ENCODE measurements around the gene ABHD3.

DNA sequence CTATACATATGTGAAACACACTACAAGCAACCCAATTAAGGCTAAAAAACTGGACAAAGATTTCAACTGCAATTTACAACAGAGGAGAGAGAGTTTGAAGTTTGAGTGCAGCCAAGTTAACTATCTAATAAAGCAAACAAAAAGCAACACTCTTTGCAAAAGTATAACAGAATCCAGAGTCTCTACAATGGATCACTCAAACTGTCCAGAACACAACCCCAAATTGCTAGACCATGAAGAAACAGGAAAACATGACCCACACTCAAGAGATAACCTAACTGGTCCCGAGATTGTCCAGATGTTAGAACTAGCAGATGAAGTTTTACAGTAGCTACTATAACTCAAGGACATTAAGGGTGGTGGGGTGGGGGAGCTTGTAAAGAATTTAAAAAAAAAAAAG lies 14.8 kb downstream of the ABHD3 start:
- TF ChIP-seq, protein P1, sequence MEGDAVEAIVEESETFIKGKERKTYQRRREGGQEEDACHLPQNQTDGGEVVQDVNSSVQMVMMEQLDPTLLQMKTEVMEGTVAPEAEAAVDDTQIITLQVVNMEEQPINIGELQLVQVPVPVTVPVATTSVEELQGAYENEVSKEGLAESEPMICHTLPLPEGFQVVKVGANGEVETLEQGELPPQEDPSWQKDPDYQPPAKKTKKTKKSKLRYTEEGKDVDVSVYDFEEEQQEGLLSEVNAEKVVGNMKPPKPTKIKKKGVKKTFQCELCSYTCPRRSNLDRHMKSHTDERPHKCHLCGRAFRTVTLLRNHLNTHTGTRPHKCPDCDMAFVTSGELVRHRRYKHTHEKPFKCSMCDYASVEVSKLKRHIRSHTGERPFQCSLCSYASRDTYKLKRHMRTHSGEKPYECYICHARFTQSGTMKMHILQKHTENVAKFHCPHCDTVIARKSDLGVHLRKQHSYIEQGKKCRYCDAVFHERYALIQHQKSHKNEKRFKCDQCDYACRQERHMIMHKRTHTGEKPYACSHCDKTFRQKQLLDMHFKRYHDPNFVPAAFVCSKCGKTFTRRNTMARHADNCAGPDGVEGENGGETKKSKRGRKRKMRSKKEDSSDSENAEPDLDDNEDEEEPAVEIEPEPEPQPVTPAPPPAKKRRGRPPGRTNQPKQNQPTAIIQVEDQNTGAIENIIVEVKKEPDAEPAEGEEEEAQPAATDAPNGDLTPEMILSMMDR (IDR thresholded peaks at IDR 0.05) = no peak
- TF ChIP-seq TCF7L2 (IDR thresholded peaks at IDR 0.05; ENCODE audit: low read depth, low read length) = no peak

Measured in Panc1 (cell line).